HG03097 (cell line): ENCODE data around the gene ADPRH.
"Not testable (repeated sequence)": the region's sequence is repeated elsewhere in the genome, so short reads cannot be mapped to it uniquely, and the experiment has no call there.

Experiments used
- ATAC-seq: cut with Tn5 transposase; IDR thresholded peaks from one replicate; pipeline ENCODE4 v1.9.1; 2021; ENCODE audit not compliant: unreplicated experiment, low FRiP score

ADPRH gene

DNA sequence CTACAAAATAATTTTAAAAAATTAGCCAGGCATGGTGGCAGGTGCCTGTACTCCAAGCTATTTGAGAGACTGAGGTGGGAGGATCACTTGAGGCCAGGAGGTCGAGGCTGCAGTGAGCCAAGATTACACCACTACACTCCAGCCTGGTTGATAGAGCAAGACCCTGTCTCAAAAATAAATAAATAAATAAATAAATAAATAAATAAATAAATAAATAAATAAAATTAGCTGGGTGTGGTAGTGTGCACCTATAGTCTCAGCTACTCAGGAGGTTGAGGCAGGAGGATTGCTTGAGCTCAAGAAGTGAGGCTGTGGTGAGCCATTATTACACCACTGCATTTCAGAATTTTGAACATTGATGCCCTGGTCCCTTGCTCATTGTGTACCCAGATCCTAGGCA lies 15.6 kb downstream of the ADPRH start:
- ATAC-seq: not testable (repeated sequence)

- no peak for ATAC-seq
Observed at GRCh38 chr3:119595639-119596334, 16.5 kb downstream of the ADPRH start.

- no peak for ATAC-seq
Observed at GRCh38 chr3:119596398-119596797, 17.1 kb downstream of the ADPRH start.

DNA sequence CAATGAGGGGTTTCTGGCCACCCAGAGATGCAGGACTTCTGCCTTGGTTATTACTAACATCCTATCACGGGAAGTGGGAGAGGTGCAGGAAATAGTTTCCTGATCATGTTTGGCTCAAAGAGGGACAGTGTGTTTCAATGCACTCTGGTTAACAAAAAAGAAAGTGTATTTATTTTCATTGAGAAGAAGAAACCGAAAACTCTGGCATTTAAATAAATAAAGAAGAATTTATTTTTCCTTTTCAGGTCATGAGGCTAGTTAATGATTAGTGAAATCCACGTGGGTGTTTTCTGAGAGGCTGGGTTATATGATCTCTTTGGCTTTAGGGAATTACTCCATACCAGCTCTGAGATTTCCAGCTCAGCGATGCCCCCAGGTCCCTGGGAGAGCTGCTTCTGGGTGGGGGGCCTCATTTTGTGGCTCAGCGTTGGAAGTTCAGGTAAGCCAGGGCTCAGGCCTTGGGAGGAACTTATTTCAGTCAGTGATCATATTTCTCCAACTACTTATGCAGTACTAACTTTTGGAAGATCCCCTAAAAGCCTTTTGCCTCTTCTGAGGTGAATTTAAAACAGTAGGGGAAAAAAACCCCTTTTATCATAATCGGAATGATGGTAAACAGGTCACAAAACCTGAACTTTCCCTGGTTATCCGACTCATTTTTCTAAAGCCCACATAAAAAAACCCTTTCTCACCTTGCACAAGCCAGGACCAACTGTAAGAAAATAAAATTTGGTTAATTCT lies 18.4 kb downstream of the ADPRH start, which contains the start of gene PLA1A:
TSS of gene PLA1A (plus strand) at position 338 of the 741 bp plus-strand sequence. CDS start at position 367, 29 bp downstream.
- no peak for ATAC-seq

DNA sequence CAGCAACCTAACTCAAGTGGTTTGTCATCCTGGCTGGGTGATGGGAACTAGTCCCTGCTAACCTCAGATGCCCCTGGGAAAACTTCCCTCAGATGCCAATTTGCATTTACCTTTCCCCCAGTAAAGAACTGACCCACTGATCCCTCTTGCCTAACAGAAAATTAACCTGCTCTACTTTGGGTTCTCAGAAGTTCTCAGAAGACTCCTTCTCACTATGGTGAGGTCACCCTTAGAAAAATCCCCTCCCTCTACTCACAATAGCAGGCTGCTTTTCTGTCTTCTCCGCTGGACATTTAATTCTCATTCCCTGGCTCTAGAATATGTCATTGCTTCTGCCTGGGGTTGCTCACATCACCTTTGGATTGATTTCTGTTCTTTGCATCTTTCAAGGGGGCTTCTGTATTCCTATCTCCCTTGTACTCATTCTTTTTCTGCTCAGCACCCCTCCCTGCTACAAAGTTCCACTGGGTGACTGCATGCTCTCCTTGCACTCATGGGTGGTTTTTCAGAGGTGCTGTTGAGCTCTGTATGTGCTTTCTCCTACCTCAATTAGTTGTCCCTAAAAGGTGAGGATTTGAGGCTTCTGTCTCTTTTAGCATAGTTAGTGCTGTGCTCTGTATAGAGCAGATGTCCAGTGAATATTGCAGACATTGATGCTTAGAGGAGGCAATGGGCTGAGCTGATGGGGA lies 19.3 kb downstream of the ADPRH start:
- peak; percentile 42 for ATAC-seq

GRCh38 chr3:119599558-119600174 lies 20.4 kb downstream of the ADPRH start:
- ATAC-seq: no peak

GRCh38 chr3:119600732-119601131 lies 21.4 kb downstream of the ADPRH start:
- ATAC-seq: peak; percentile 50

- ATAC-seq: no peak
Observed at GRCh38 chr3:119601154-119601553, 21.9 kb downstream of the ADPRH start.

DNA sequence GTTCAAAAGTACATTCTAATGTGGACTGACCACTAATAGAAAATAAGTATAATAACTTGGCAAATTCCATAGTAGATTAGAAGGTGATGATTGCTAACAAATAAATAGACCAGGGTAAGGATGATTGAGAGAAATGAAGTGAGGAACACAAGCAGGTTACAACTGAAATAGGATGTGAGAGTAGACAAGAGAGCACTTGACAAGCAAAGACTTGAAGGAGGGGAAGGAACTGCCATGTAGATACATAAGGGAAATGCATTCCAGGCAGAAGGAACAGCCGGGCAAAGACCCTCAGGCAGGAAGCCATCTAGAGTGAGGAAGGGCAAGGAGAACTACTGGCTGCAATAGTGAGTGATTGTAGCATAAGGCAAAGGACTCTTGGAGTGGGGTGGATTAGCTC lies 23.4 kb downstream of the ADPRH start:
- no peak for ATAC-seq

GRCh38 chr3:119604878-119605277 lies 25.6 kb downstream of the ADPRH start:
- no peak for ATAC-seq

- ATAC-seq: no peak
Observed at GRCh38 chr3:119608405-119609000, 29.2 kb downstream of the ADPRH start.

- ATAC-seq: no peak
Observed at GRCh38 chr3:119609301-119609700, 30.0 kb downstream of the ADPRH start.

- no peak for ATAC-seq
Observed at GRCh38 chr3:119611664-119612063, 32.4 kb downstream of the ADPRH start.

GRCh38 chr3:119613201-119613600 lies 33.9 kb downstream of the ADPRH start:
- no peak for ATAC-seq

DNA sequence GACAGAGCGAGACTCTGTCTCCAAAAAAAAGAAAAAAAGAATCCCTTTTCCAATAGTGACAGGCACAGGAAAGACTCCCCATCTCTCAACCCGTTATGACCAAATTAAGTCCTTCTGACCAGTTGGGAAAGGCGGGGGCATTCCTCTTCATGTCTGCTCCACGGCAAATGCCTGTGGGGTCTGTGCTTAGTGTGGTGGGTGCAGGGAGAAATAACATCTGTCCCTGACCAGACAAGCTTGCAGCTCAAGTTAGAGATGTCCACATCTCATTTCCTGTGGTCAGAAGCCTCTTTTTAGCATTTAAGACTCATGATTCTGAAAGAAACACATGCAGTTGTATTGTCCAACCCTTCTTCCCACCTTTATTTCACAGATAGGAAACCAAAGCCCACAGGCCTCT lies 34.6 kb downstream of the ADPRH start:
- no peak for ATAC-seq

DNA sequence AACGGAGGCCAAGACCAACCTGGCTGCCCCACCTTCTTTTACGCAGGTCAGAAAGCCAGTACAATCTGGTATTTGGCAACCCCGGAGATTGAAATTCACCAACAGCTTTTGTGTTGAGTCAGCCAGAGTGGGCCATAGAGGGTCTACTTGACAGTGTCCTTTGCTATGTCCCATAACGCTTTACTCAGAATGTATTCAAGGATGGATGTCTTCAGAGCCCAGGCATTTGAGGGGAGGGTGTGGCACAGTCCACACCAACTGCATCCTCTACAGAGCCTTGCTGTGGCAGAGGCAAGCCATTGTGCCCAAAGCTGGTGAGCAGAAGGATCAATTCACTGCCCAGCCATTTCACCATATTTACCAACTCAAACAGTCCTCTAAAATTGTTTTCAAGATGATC lies 36.8 kb downstream of the ADPRH start:
- ATAC-seq: no peak

GRCh38 chr3:119619094-119619493 lies 39.8 kb downstream of the ADPRH start:
- ATAC-seq: no peak

DNA sequence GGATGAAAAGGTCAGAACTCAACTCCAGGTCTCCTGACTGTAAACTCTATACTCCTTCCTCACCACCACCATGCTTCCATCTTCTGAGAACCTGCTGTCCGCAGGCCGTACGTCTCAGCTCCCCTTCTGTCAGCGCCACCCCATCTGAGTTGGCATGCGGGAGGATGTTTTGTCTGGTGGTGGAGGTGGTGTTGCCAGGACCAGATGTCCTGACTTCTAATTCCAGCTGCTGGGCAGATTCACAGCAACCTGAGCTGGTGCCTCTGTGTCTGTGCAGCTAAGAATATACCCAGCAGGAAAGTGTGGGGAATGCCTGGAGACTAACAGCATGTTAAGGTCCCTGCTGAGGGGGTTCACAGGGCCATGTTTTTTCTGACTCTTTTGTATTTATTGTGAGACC lies 41.6 kb downstream of the ADPRH start:
- ATAC-seq: no peak

DNA sequence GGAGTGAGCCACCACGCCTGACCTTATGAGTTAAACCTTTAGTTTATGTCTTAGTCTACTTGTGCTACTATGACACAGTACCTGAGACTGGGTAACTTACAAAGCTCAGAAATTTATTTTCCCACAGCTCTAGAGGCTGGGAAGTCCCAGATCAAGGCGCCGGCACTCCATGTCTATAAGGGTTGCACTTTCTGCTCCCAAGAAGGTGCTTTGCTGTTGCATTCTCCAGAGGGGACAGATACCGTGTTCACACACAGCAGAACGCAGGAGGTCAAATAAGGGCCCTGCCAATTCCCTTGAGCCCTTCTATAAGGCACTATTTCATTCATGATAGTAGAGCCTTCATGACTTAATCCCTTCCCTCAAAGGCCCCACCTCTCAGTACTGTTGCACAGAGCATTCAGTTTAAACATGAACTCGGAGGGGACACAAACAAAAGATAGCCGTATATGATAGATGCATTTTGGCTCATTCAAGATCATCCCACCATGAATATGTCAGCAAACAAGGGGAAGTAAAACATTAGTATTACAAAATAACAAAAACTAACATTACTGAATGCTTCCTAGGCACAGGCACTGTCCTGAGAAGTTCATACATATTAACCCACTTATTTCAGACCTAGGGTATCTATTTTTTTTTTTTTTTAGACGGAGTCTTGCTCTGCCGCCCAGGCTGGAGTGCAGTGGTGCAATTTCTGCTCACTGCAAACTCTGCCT lies 44.9 kb downstream of the ADPRH start:
- ATAC-seq: no peak
